ENCODE data around the gene ITPA. TPM values are rescaled to one million over a fixed set of nuclear protein-coding genes. Genes with fewer than 3 reads are reported as not detected.
A peak's percentile ranks its signal among the peaks of the same experiment; 100 is the strongest.

Gene ITPA
- total and polyA plus RNA-seq, 2 of the 13 experiments (the other 11 are each of a cell fraction or from before 2014, with no cell fraction given): 60.1 to 103 TPM

- TF ChIP-seq NFAT5 (CRISPR knock-in tag; IDR thresholded peaks at IDR 0.05) (0 out of 2 replicates have a peak, but pooled peaks have one; percentile 45), GATA4 (IDR thresholded peaks at IDR 0.05; ENCODE audit: borderline replicate concordance, low read depth) (no peak), FOXA1 (IDR thresholded peaks at IDR 0.05) (no peak), FOXA1 (CRISPR knock-in tag; IDR thresholded peaks at IDR 0.05) (peak; percentile 55), ZNF619 (CRISPR knock-in tag; IDR thresholded peaks at IDR 0.05) (peak; percentile 98), HNRNPH1 (optimal IDR thresholded peaks at IDR 0.05; ENCODE audit: low read depth, low read length) (peak; percentile 61), ARNT2 (CRISPR knock-in tag; IDR thresholded peaks at IDR 0.05; ENCODE audit: low read depth) (peak; percentile 84; the same call in 1 of the 2 replicates), ZBTB44 (CRISPR knock-in tag; IDR thresholded peaks at IDR 0.05) (no peak), ZBTB25 (CRISPR knock-in tag; IDR thresholded peaks at IDR 0.05) (peak; percentile 83; the same call in 1 of the 2 replicates)
These were observed 9.2 kb downstream of the ITPA start (continued) for GRCh38 chr20:3218307-3218988.

Data from HepG2 (cell line).